Ascending aorta (tissue), 2 donors: ENCODE results near the gene LRTM1. TPM values are rescaled to one million over a fixed set of nuclear protein-coding genes. Genes with fewer than 3 reads are reported as not detected.

Experiments used
- DNase-seq, 2 donors: peaks; one replicate each; pipeline ENCODE4 v3.0.0-alpha.2; 2019; ENCODE audit warnings: low spot score in 2 of 2
- H3K27ac ChIP-seq, 2 donors: fragments of 200-600 bp; sonication (generic); one replicate each; pipeline ENCODE4 v1.5.1; 2016 to 2017; ENCODE audit warnings: mild to moderate bottlenecking in 1 of 2
- H3K27me3 ChIP-seq: fragments of 200-600 bp; sonication (generic); one replicate; pipeline ENCODE4 v1.5.1; 2017
- H3K36me3 ChIP-seq, 2 donors: fragments of 200-600 bp; sonication (generic); one replicate each; pipeline ENCODE4 v1.5.1; 2016
- H3K4me1 ChIP-seq, 2 donors: fragments of 200-600 bp; sonication (generic); one replicate each; pipeline ENCODE4 v1.5.1; 2016 to 2017; ENCODE audit warnings: mild to moderate bottlenecking in 1 of 2
- H3K4me3 ChIP-seq, 2 donors: fragments of 200-600 bp; sonication (generic); one replicate each; pipeline ENCODE4 v1.5.1; 2016 to 2017; ENCODE audit warnings: mild to moderate bottlenecking in 1 of 2
- H3K9me3 ChIP-seq, 2 donors: fragments of 200-600 bp; sonication (generic); one replicate each; pipeline ENCODE4 v1.5.1; 2016
- intact Hi-C: fragments of 100-400 bp; cut with DNase I; formaldehyde crosslinking; loops from one replicate; pipeline ENCODE4 v1.15.1; 2023
- total RNA-seq: library from RNA; depleted of rRNA; stranded (reverse); fragments of >200 nt; gene quantifications from one replicate; pipeline ENCODE4 v1.1.0, GENCODE V29; 2016
- TF ChIP-seq, protein P1 (sequence below), 3 experiments: fragments of 200-600 bp in 2 of 3; fragments of 450-650 bp in 1 of 3; sonication (generic) in 2 of 3; IDR thresholded peaks; one replicate each; pipeline ENCODE4 v1.5.1; 2016 to 2019; ENCODE audit warnings: antibody characterized with exemption in 3 of 3, mild to moderate bottlenecking in 1 of 3, moderate library complexity in 1 of 3

Gene LRTM1
- total RNA-seq, 1 donor from 2014 or later, result not detected

DNA sequence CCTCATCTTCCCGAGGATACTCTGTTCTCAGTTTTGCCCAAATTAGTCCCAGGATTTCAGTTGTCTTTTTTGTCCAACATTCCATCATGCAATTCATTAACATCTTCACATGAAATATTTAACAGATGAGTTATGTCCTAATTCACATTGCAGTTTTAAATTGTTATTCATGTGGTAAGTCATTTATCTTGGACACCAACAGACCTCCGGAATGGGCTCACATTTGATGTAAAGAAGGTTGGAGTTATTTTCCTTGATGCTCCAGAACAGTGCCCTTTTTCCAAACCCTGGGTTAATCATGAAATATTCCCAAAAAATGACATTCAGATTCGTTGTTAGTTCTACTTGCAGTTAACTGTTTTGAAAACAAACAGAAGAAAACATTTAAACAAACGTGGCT lies 32.8 kb upstream of the LRTM1 start:
- Histone ChIP-seq H3K9me3 (no peaks in the 10 kb centered on the region), H3K4me1 (no peaks in the 10 kb centered on the region), H3K27ac (no peak overlapping the region), H3K4me3 (no peak overlapping the region), H3K36me3 (no peaks in the 10 kb centered on the region), H3K27me3 (no peaks in the 10 kb centered on the region)
- intact Hi-C loops, result no loop called here
- DNase-seq, result no peak
- TF ChIP-seq, protein P1, sequence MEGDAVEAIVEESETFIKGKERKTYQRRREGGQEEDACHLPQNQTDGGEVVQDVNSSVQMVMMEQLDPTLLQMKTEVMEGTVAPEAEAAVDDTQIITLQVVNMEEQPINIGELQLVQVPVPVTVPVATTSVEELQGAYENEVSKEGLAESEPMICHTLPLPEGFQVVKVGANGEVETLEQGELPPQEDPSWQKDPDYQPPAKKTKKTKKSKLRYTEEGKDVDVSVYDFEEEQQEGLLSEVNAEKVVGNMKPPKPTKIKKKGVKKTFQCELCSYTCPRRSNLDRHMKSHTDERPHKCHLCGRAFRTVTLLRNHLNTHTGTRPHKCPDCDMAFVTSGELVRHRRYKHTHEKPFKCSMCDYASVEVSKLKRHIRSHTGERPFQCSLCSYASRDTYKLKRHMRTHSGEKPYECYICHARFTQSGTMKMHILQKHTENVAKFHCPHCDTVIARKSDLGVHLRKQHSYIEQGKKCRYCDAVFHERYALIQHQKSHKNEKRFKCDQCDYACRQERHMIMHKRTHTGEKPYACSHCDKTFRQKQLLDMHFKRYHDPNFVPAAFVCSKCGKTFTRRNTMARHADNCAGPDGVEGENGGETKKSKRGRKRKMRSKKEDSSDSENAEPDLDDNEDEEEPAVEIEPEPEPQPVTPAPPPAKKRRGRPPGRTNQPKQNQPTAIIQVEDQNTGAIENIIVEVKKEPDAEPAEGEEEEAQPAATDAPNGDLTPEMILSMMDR (IDR thresholded peaks at IDR 0.05), result no peak

DNA sequence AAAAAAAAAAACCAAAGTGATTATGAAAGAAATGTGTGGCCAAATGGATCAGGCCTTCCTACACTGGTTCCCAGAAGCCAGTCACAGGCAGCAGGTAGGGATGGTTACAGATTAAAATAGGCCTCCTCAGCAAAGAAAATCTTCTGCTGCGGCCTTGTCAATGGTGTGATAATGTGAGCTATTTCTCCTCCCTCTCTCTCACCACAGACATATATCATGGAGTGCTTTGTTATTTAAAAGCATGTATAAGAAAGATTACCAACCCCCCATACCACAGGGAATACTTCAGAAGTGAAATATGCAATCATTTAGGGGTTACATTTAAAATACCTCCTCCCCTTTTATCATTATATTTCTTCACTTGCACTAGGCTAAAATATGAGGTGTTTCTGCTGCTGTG lies 32.2 kb upstream of the LRTM1 start:
- intact Hi-C loops, result no loop called here
- Histone ChIP-seq H3K9me3 (no peaks in the 10 kb centered on the region), H3K27me3 (no peaks in the 10 kb centered on the region), H3K36me3 (no peaks in the 10 kb centered on the region), H3K4me1 (no peaks in the 10 kb centered on the region), H3K4me3 (no peak overlapping the region), H3K27ac (no peak overlapping the region)
- DNase-seq, result no peak
- TF ChIP-seq, protein P1 (IDR thresholded peaks at IDR 0.05), result no peak

DNA sequence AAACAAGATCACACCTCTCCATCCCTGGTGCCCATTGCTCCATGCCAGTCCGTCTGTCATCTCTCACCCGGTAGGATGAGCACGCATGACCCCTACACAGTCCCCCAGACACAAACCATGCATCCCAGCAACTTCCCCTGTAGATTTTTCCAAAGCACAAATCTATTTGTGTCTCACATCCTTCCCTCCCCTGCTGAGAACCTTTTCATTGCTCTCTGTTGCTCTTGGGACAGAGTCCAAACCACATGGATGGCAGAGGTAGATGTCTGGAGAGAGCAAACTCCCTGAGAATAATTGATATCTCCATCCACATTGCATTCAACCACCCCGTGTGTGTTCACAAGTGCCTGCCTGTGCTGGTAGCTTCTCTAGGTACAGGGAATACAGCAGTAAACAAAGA lies 29.9 kb upstream of the LRTM1 start:
- intact Hi-C loops, result no loop called here

DNA sequence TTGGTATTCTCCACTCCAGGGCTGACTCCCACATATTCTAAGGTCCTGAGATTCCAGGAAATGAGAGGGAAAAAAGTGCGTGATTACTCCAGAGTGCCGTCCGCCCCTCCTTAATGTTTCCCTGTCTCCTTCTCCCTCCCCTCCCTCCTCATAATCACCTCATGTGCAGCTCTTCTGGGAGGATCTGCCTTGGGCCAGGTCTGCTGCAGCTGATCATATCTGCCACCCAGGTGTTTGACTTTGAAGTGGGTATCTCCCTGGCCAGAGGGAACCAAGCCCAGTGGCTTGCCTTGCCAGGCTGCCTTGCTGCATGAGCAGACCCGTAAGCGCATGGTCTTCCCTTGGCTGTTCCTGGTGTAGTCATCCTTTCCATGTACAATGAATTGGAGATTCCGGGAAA lies 28.1 kb upstream of the LRTM1 start:
- Histone ChIP-seq H3K27ac (no peak overlapping the region), H3K36me3 (no peaks in the 10 kb centered on the region), H3K4me3 (no peak overlapping the region), H3K4me1 (no peaks in the 10 kb centered on the region), H3K27me3 (no peaks in the 10 kb centered on the region), H3K9me3 (no peaks in the 10 kb centered on the region)
- intact Hi-C loops, result no loop called here
- DNase-seq, result no peak
- TF ChIP-seq, protein P1 (IDR thresholded peaks at IDR 0.05), result no peak

More for the DNA sequence above, 29.9 kb upstream of the LRTM1 start:
- H3K27me3 ChIP-seq, result no peaks in the 10 kb centered on the region
- DNase-seq, result no peak
- no peak overlapping the region for H3K27ac ChIP-seq
- H3K4me1 ChIP-seq, result no peaks in the 10 kb centered on the region
- H3K4me3 ChIP-seq, result no peak overlapping the region
- H3K36me3 ChIP-seq, result no peaks in the 10 kb centered on the region
- TF ChIP-seq, protein P1 (IDR thresholded peaks at IDR 0.05), result no peak
- no peaks in the 10 kb centered on the region for H3K9me3 ChIP-seq

DNA sequence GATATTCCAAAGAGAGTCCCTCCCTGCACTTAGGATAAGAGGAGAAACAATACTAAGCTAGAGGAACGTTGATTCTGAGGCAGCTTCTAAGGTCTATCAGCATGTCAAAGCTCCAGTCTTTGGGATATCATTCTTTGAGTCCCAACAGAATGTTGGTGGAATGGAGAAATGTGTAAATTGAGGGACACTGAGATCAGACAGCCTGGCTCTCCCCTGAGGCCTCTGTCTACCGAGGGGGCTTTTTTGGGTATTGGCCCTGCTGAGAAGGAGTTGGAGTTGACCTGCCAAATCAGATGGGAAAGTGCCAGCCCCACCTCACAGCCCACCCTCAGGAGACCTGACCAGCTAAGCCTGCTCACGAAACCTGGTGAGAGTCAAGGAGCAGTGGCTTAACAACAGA lies 27.6 kb upstream of the LRTM1 start:
- Histone ChIP-seq H3K4me1 (no peaks in the 10 kb centered on the region), H3K27me3 (no peaks in the 10 kb centered on the region), H3K9me3 (no peaks in the 10 kb centered on the region), H3K4me3 (no peak overlapping the region), H3K27ac (no peak overlapping the region), H3K36me3 (no peaks in the 10 kb centered on the region)
- no peak for DNase-seq
- intact Hi-C loops, result no loop called here
- TF ChIP-seq, protein P1 (IDR thresholded peaks at IDR 0.05), result no peak

DNA sequence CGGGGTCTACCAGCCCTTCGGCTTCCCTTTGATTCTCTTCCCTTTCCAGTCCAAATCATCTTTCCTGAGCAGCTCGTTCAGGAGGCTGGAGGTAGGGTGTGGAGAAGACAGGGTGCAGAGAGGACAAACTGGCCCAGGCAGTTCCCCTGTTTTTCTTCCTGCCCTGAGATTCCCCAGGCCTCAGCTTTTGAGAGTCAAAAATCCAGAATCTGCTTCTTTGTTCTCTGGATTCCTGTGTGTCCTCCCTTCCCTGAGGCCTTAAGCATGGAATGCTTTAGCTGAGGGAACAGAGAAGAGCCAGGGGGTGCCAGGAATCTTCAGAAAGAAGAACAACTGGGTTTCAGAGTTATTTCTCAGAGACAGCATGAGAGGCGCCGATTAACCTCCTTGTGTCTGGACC lies 26.7 kb upstream of the LRTM1 start:
- Histone ChIP-seq H3K27me3 (no peaks in the 10 kb centered on the region), H3K27ac (no peak overlapping the region), H3K9me3 (no peaks in the 10 kb centered on the region), H3K4me3 (no peak overlapping the region), H3K4me1 (no peaks in the 10 kb centered on the region), H3K36me3 (no peaks in the 10 kb centered on the region)
- DNase-seq, result no peak
- intact Hi-C loops, result no loop called here
- TF ChIP-seq, protein P1 (IDR thresholded peaks at IDR 0.05), result no peak
